ENCODE results near the gene SUFU. TPM values are rescaled to one million over a fixed set of nuclear protein-coding genes. Genes with fewer than 3 reads are reported as not detected.

SUFU gene
- total RNA-seq, 1 donor from 2014 or later, result 17.3 TPM

DNA sequence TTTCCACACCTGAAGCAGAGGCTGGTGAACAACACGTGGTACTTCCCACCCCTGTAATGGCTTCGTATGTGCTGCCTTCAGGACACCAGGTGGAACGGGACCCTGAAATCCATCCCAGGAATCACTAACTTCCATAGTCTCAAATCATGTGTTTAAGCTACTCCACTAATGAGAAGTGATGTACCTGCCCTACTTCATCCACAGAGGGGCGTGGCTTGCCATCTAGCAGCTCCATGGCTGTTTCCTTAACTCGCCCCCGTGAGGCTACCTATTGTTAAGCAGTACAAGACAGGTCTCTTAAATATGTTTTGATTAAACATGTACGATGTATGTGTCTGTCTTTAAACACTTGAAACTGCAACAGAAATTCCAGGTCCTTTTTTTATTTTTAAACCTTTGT, 178.6 kb downstream of the SUFU start:
- Histone ChIP-seq H3K9me3 (no peaks in the 10 kb centered on the region), H3K4me3 (no peak overlapping the region), H3K4me1 (no peaks in the 10 kb centered on the region), H3K27ac (no peak overlapping the region), H3K36me3 (peaks cover 10 to 14% of the 10 kb centered on the region in 2 donors), H3K27me3 (no peaks in the 10 kb centered on the region)
- DNase-seq (ENCODE audit: low spot score in 2 of 2), result no peak
- TF ChIP-seq, protein P1, sequence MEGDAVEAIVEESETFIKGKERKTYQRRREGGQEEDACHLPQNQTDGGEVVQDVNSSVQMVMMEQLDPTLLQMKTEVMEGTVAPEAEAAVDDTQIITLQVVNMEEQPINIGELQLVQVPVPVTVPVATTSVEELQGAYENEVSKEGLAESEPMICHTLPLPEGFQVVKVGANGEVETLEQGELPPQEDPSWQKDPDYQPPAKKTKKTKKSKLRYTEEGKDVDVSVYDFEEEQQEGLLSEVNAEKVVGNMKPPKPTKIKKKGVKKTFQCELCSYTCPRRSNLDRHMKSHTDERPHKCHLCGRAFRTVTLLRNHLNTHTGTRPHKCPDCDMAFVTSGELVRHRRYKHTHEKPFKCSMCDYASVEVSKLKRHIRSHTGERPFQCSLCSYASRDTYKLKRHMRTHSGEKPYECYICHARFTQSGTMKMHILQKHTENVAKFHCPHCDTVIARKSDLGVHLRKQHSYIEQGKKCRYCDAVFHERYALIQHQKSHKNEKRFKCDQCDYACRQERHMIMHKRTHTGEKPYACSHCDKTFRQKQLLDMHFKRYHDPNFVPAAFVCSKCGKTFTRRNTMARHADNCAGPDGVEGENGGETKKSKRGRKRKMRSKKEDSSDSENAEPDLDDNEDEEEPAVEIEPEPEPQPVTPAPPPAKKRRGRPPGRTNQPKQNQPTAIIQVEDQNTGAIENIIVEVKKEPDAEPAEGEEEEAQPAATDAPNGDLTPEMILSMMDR (IDR thresholded peaks at IDR 0.05), result no peak
- intact Hi-C loops (cut with DNase I), result no loop called here

DNA sequence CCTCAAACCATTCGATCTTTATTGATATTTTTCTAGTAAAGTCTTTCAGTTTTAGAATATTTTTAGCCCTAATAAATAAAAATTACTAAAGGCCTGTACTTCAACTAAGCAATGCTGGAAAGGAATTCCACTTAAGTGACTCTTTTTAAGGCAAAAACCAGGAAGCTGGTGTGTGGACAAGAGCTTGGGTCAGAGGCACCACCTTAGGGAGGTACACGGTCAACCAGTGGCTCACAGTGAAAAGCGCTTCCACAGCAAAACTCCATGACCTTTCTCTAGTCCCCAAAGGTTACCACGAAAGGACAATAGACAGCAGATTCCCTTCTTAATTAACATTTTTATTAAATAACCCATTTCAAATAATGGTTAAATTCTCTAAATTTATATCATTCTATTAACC, 179.2 kb downstream of the SUFU start:
- TF ChIP-seq, protein P1 (IDR thresholded peaks at IDR 0.05), result no peak

More for the DNA sequence above, 179.2 kb downstream of the SUFU start:
- Histone ChIP-seq H3K4me3 (no peak overlapping the region), H3K4me1 (no peaks in the 10 kb centered on the region), H3K36me3 (peaks cover 10 to 14% of the 10 kb centered on the region in 2 donors), H3K27ac (no peak overlapping the region), H3K27me3 (no peaks in the 10 kb centered on the region), H3K9me3 (no peaks in the 10 kb centered on the region)
- no peak for DNase-seq (ENCODE audit: low spot score in 2 of 2)
- intact Hi-C loops (cut with DNase I), result no loop called here

Other genes with a start within 250 kb of the SUFU start
- gene NFKB2, start 108.3 kb upstream of the SUFU start, total RNA-seq, result 89.2 TPM
- not detected for gene PSD, start 85.2 kb upstream of the SUFU start, total RNA-seq
- 16.5 TPM for gene FBXL15, start 83.1 kb upstream of the SUFU start, total RNA-seq
- gene CUEDC2, start 71.4 kb upstream of the SUFU start, total RNA-seq, result 45.1 TPM
- not detected for gene C10orf95, start 52.4 kb upstream of the SUFU start, total RNA-seq
- 200 TPM for gene ACTR1A, start 1.3 kb upstream of the SUFU start, total RNA-seq
- 216 TPM for gene TRIM8, start 140.5 kb downstream of the SUFU start, total RNA-seq
- gene ARL3, start 210.4 kb downstream of the SUFU start, total RNA-seq, result 2.0 TPM
- gene SFXN2, start 210.7 kb downstream of the SUFU start, total RNA-seq, result 2.1 TPM
- 107 TPM for gene WBP1L, start 240.0 kb downstream of the SUFU start, total RNA-seq

Data from ascending aorta (tissue), 2 donors.